ACC112 (cell line): ENCODE results near the gene F13A1.

Experiments
- H2AFZ ChIP-seq: fragments of 200-600 bp; sonication (generic); one replicate; pipeline ENCODE4 v1.6.0; 2017; ENCODE audit warnings: antibody characterized with exemption, low read length; ENCODE audit not compliant: unreplicated experiment
- H3K27ac ChIP-seq: fragments of 200-600 bp; sonication (generic); 2 replicates; pipeline ENCODE4 v1.5.1; 2014; ENCODE audit warnings: low read depth, mild to moderate bottlenecking, antibody characterized with exemption, low read length, moderate library complexity
- H3K27me3 ChIP-seq: fragments of 200-600 bp; sonication (generic); 2 replicates; pipeline ENCODE4 v1.6.1; 2014; ENCODE audit warnings: mild to moderate bottlenecking, antibody characterized with exemption, low read length, moderate library complexity, mixed read lengths; ENCODE audit not compliant: insufficient read depth
- H3K36me3 ChIP-seq: fragments of 200-600 bp; sonication (generic); 2 replicates; pipeline ENCODE4 v1.6.1; 2016; ENCODE audit warnings: mild to moderate bottlenecking, antibody characterized with exemption, low read length, moderate library complexity, mixed read lengths; ENCODE audit not compliant: insufficient read depth
- H3K4me1 ChIP-seq: fragments of 200-600 bp; sonication (generic); one replicate; pipeline ENCODE4 v1.6.1; 2016; ENCODE audit warnings: low read length, mixed read lengths; ENCODE audit not compliant: insufficient read depth, unreplicated experiment, control insufficient read depth
- H3K4me3 ChIP-seq: fragments of 200-600 bp; sonication (generic); 2 replicates; pipeline ENCODE4 v1.5.1; 2014; ENCODE audit warnings: mild to moderate bottlenecking, low read depth, low read length
- H3K79me2 ChIP-seq: fragments of 200-600 bp; sonication (generic); one replicate; pipeline ENCODE4 v1.6.0; 2016; ENCODE audit warnings: low read length; ENCODE audit not compliant: control insufficient read depth, unreplicated experiment, insufficient read depth

F13A1 gene

GRCh38 chr6:6246544-6246943, 73.9 kb downstream of the F13A1 start:
- H2AFZ ChIP-seq: no peak overlapping the region
- H3K27ac ChIP-seq: no peak overlapping the region
- H3K79me2 ChIP-seq: no peaks in the 10 kb centered on the region
- no peaks in the 10 kb centered on the region for H3K36me3 ChIP-seq
- no peaks in the 10 kb centered on the region for H3K27me3 ChIP-seq
- H3K4me1 ChIP-seq: no peaks in the 10 kb centered on the region
- no peak overlapping the region for H3K4me3 ChIP-seq

- Histone ChIP-seq H3K79me2 (no peaks in the 10 kb centered on the region), H3K36me3 (no peaks in the 10 kb centered on the region), H3K4me1 (no peaks in the 10 kb centered on the region), H3K27me3 (no peaks in the 10 kb centered on the region), H2AFZ (no peak overlapping the region), H3K27ac (no peak overlapping the region), H3K4me3 (no peak overlapping the region)
These were observed 75.8 kb downstream of the F13A1 start for GRCh38 chr6:6244624-6245023.

GRCh38 chr6:6243846-6244245, 76.6 kb downstream of the F13A1 start:
- Histone ChIP-seq H3K79me2 (no peaks in the 10 kb centered on the region), H3K4me3 (no peak overlapping the region), H3K27ac (no peak overlapping the region), H3K27me3 (no peaks in the 10 kb centered on the region), H2AFZ (no peak overlapping the region), H3K36me3 (no peaks in the 10 kb centered on the region), H3K4me1 (no peaks in the 10 kb centered on the region)

GRCh38 chr6:6239598-6240581, 80.6 kb downstream of the F13A1 start:
- no peaks in the 10 kb centered on the region for H3K4me1 ChIP-seq
- no peaks in the 10 kb centered on the region for H3K27me3 ChIP-seq
- no peak overlapping the region for H3K27ac ChIP-seq
- no peak overlapping the region for H2AFZ ChIP-seq
- no peaks in the 10 kb centered on the region for H3K36me3 ChIP-seq
- no peak overlapping the region for H3K4me3 ChIP-seq
- no peaks in the 10 kb centered on the region for H3K79me2 ChIP-seq

- H2AFZ ChIP-seq: no peak overlapping the region
- no peaks in the 10 kb centered on the region for H3K27me3 ChIP-seq
- no peaks in the 10 kb centered on the region for H3K4me1 ChIP-seq
- H3K27ac ChIP-seq: no peak overlapping the region
- no peak overlapping the region for H3K4me3 ChIP-seq
- H3K36me3 ChIP-seq: no peaks in the 10 kb centered on the region
- no peaks in the 10 kb centered on the region for H3K79me2 ChIP-seq
These were observed 83.6 kb downstream of the F13A1 start for GRCh38 chr6:6236730-6237469.

- Histone ChIP-seq H3K36me3 (no peaks in the 10 kb centered on the region), H3K4me1 (no peaks in the 10 kb centered on the region), H3K79me2 (no peaks in the 10 kb centered on the region), H3K27ac (no peak overlapping the region), H3K4me3 (no peak overlapping the region), H3K27me3 (no peaks in the 10 kb centered on the region), H2AFZ (no peak overlapping the region)
These were observed 84.7 kb downstream of the F13A1 start for GRCh38 chr6:6235786-6236185.

GRCh38 chr6:6234963-6235362, 85.5 kb downstream of the F13A1 start:
- Histone ChIP-seq H2AFZ (no peak overlapping the region), H3K4me3 (no peak overlapping the region), H3K27ac (no peak overlapping the region), H3K27me3 (no peaks in the 10 kb centered on the region), H3K36me3 (no peaks in the 10 kb centered on the region), H3K79me2 (no peaks in the 10 kb centered on the region), H3K4me1 (no peaks in the 10 kb centered on the region)

GRCh38 chr6:6230286-6230685, 90.2 kb downstream of the F13A1 start:
- Histone ChIP-seq H3K79me2 (no peaks in the 10 kb centered on the region), H3K27me3 (no peaks in the 10 kb centered on the region), H3K27ac (no peak overlapping the region), H2AFZ (no peak overlapping the region), H3K4me1 (no peaks in the 10 kb centered on the region), H3K4me3 (no peak overlapping the region), H3K36me3 (no peaks in the 10 kb centered on the region)

GRCh38 chr6:6227896-6228295, 92.6 kb downstream of the F13A1 start:
- Histone ChIP-seq H3K27ac (no peak overlapping the region), H2AFZ (no peak overlapping the region), H3K4me3 (no peak overlapping the region), H3K27me3 (no peaks in the 10 kb centered on the region), H3K36me3 (no peaks in the 10 kb centered on the region), H3K4me1 (no peaks in the 10 kb centered on the region), H3K79me2 (no peaks in the 10 kb centered on the region)

- Histone ChIP-seq H3K36me3 (no peaks in the 10 kb centered on the region), H2AFZ (no peak overlapping the region), H3K4me3 (no peak overlapping the region), H3K79me2 (no peaks in the 10 kb centered on the region), H3K27me3 (no peaks in the 10 kb centered on the region), H3K27ac (no peak overlapping the region), H3K4me1 (no peaks in the 10 kb centered on the region)
These were observed 94.5 kb downstream of the F13A1 start for GRCh38 chr6:6225885-6226529.
